Mesenchymal stem cell (in vitro differentiated cells and primary cell): ENCODE results near the gene KNOP1.

Experiments used
- DNase-seq: peaks from one replicate; pipeline ENCODE4 v3.0.0-alpha.2; 2013
- H2AFZ ChIP-seq: one replicate; pipeline ENCODE4 v1.6.1; 2013; ENCODE audit warnings: low read depth, mild to moderate bottlenecking, control low read depth, inconsistent platforms, low read length, moderate library complexity
- H2AK5ac ChIP-seq: 2 replicates; pipeline ENCODE4 v1.6.1; 2013; ENCODE audit warnings: low read length, moderate library complexity, mild to moderate bottlenecking, inconsistent platforms; ENCODE audit not compliant: severe bottlenecking
- H2BK120ac ChIP-seq: one replicate; pipeline ENCODE4 v1.6.1; 2013; ENCODE audit warnings: low read depth, mild to moderate bottlenecking, inconsistent platforms, low read length, moderate library complexity
- H2BK12ac ChIP-seq, 2 experiments: one replicate each; pipeline ENCODE4 v1.6.1; 2013; ENCODE audit warnings: inconsistent platforms in 2 of 2, low read length in 2 of 2, mild to moderate bottlenecking in 2 of 2, moderate library complexity in 2 of 2, control low read depth in 1 of 2
- H2BK15ac ChIP-seq: one replicate; pipeline ENCODE4 v1.6.1; 2013; ENCODE audit warnings: mild to moderate bottlenecking, low read depth, inconsistent platforms; ENCODE audit not compliant: poor library complexity, severe bottlenecking
- H2BK5ac ChIP-seq: 2 replicates; pipeline ENCODE4 v1.6.1; 2013; ENCODE audit warnings: low read depth, mild to moderate bottlenecking, low read length, control low read depth, inconsistent platforms; ENCODE audit not compliant: poor library complexity, severe bottlenecking
- H3K14ac ChIP-seq, 2 experiments: one replicate each; pipeline ENCODE4 v1.6.1; 2013; ENCODE audit warnings: inconsistent platforms in 2 of 2, low read length in 2 of 2, control low read depth in 1 of 2, mild to moderate bottlenecking in 1 of 2, moderate library complexity in 1 of 2
- H3K18ac ChIP-seq, 2 experiments: one replicate each; pipeline ENCODE4 v1.6.1; 2013; ENCODE audit warnings: inconsistent platforms in 2 of 2, low read length in 2 of 2, control low read depth in 1 of 2, low read depth in 1 of 2, mild to moderate bottlenecking in 1 of 2
- H3K23ac ChIP-seq, 2 experiments: one replicate each; pipeline ENCODE4 v1.6.1; 2013; ENCODE audit warnings: inconsistent platforms in 2 of 2, low read length in 2 of 2, mild to moderate bottlenecking in 2 of 2, moderate library complexity in 2 of 2, control low read depth in 1 of 2
- H3K27ac ChIP-seq: 2 replicates; pipeline ENCODE4 v1.5.1; 2013; ENCODE audit warnings: mild to moderate bottlenecking, moderate library complexity, low read length, control low read depth, inconsistent platforms; ENCODE audit not compliant: poor library complexity, severe bottlenecking
- H3K27me3 ChIP-seq, 2 experiments: 2 replicates each; pipeline versions ENCODE4 v1.6.1 to v1.7.0; 2013; ENCODE audit warnings: low read length in 2 of 2, mild to moderate bottlenecking in 2 of 2, moderate library complexity in 2 of 2, control low read depth in 1 of 2, inconsistent platforms in 1 of 2; ENCODE audit not compliant: control insufficient read depth in 1 of 2, insufficient read depth in 1 of 2
- H3K36me3 ChIP-seq, 2 experiments: 2 replicates each; pipeline versions ENCODE4 v1.6.1 to v1.7.0; 2013; ENCODE audit warnings: low read length in 2 of 2, control low read depth in 1 of 2, inconsistent platforms in 1 of 2, low read depth in 1 of 2, mild to moderate bottlenecking in 1 of 2; ENCODE audit not compliant: insufficient read depth in 2 of 2, control insufficient read depth in 1 of 2
- H3K4ac ChIP-seq, 2 experiments: one replicate each; pipeline ENCODE4 v1.6.1; 2013; ENCODE audit warnings: inconsistent platforms in 2 of 2, low read length in 2 of 2, mild to moderate bottlenecking in 2 of 2, moderate library complexity in 2 of 2, control low read depth in 1 of 2, low read depth in 1 of 2
- H3K4me1 ChIP-seq: 2 replicates; pipeline ENCODE4 v1.6.1; 2013; ENCODE audit warnings: low read depth, low read length, control low read depth; ENCODE audit not compliant: control insufficient read depth, insufficient read depth
- H3K4me2 ChIP-seq: 2 replicates; pipeline ENCODE4 v1.6.1; 2013; ENCODE audit warnings: low read length, mild to moderate bottlenecking, inconsistent platforms; ENCODE audit not compliant: poor library complexity, severe bottlenecking
- H3K4me3 ChIP-seq, 2 experiments: 2 replicates each; pipeline versions ENCODE4 v1.5.1 to v1.7.0; 2013; ENCODE audit warnings: low read length in 2 of 2, mild to moderate bottlenecking in 2 of 2, control low read depth in 1 of 2, low read depth in 1 of 2; ENCODE audit not compliant: insufficient read depth in 1 of 2
- H3K79me1 ChIP-seq: replicated peaks from 2 replicates; pipeline ENCODE4 v1.6.1; 2013; ENCODE audit warnings: mild to moderate bottlenecking, control low read depth, low read length, inconsistent platforms; ENCODE audit not compliant: poor library complexity, severe bottlenecking
- H3K9ac ChIP-seq: 2 replicates; pipeline ENCODE4 v1.7.0; 2013; ENCODE audit warnings: mild to moderate bottlenecking, low read length, moderate library complexity
- H3K9me3 ChIP-seq: 2 replicates; pipeline ENCODE4 v1.7.0; 2013; ENCODE audit warnings: mild to moderate bottlenecking, low read length; ENCODE audit not compliant: control insufficient read depth
- H4K8ac ChIP-seq: one replicate; pipeline ENCODE4 v1.6.1; 2013; ENCODE audit warnings: inconsistent platforms, mild to moderate bottlenecking, low read length, moderate library complexity
- H4K91ac ChIP-seq: one replicate; pipeline ENCODE4 v1.6.1; 2013; ENCODE audit warnings: mild to moderate bottlenecking, low read length, inconsistent platforms
- WGBS: methylation state at CpG from one replicate; pipeline ENCODE4 v1.1.7; 2013; ENCODE audit warnings: mixed read lengths; 5-methylcytosine and 5-hydroxymethylcytosine counted together

Gene KNOP1

DNA sequence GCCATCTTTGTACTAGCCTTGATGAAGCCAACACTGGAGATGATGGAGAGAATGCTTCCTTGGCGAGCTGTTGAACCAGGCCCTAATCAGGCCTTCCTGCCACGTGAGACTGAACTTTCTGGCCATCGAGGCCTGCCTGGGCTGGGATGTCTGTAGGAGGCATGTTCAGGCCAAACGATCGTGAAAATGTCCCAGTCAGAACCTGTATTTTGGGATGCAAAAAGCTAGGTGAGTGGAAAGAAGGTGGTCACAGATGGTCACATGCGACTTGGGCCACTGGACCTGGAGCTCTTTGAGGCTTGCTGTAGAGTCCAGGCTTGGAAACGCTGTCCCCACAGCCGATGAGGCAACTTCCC lies 12.9 kb downstream of the KNOP1 start:
- no peak overlapping the region for H3K4me3 ChIP-seq
- no peaks in the 10 kb centered on the region for H3K9me3 ChIP-seq
- H3K27ac ChIP-seq, result no peak overlapping the region
- WGBS, result 98% methylated on average over 8 of the region's 8 CpGs
- H2BK5ac ChIP-seq, result no peak overlapping the region
- H2AFZ ChIP-seq, result no peak overlapping the region
- no peak overlapping the region for H3K14ac ChIP-seq
- H4K91ac ChIP-seq, result peak overlapping the region; percentile 89
- H2BK15ac ChIP-seq, result no peak overlapping the region
- H3K18ac ChIP-seq, result peak overlapping the region; percentile 42 to 83
- H3K23ac ChIP-seq, result no peak overlapping the region
- H3K27me3 ChIP-seq, result no peaks in the 10 kb centered on the region
- H3K4me2 ChIP-seq, result no peak overlapping the region
- H3K9ac ChIP-seq, result peak overlapping the region; percentile 56
- H2AK5ac ChIP-seq, result no peak overlapping the region
- peak overlapping the region; percentile 89 for H4K8ac ChIP-seq
- H3K4me1 ChIP-seq, result peaks cover 16% of the 10 kb centered on the region
- peak overlapping the region; percentile 13 to 91 for H2BK12ac ChIP-seq
- peaks cover 64 to 71% of the 10 kb centered on the region in 2 experiments for H3K36me3 ChIP-seq
- peak overlapping the region; percentile 12 for H2BK120ac ChIP-seq
- peak overlapping the region; percentile 1 to 19 for H3K4ac ChIP-seq
- no peak for DNase-seq
- H3K79me1 ChIP-seq, result peaks cover 48% of the 10 kb centered on the region

DNA sequence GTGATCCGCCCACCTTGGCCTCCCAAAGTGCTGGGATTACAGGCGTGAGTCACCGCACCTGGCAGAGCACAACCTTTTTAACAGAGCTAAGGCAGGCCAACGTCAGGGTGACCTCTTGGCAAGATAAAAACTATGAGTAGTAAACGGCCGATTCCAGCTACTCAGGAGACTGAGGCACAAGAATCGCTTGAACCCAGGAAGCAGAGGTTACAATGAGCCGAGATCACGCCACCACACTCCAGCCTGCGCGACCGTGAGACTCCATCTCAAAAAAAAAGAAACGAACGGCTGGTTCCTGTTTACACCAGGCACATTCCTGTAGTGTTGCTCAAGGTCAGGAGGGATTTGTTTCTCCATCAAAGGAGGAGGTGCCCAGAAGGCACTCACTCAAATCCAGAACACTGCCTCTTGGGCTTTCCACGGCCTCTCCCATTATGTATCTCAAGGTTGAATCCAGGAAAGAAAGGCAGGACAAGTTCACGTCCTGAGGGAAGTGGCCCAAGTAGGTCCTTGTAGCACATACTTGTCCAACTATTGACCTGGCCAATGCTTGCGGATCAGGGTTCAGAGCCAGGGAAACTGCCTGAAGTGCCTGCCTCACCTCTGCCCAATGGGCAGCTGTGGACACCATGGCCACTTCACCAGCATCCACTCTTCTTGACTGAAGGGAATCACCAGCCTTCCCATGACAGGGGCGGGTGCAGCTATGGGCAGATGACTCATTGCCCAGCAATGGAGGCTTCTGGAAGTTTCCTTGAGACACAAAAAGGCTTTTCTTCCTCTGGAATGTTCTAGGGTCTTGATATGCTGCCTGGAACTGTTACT lies 13.5 kb downstream of the KNOP1 start:
- Histone ChIP-seq H3K27ac (no peak overlapping the region), H3K4me3 (no peak overlapping the region), H3K4ac (peak overlapping the region; percentile 19 to 82), H3K27me3 (no peaks in the 10 kb centered on the region), H3K9ac (peak overlapping the region; percentile 56), H2BK120ac (peak overlapping the region; percentile 86), H2AFZ (no peak overlapping the region), H3K23ac (peak overlapping the region in 1 of 2 experiments; percentile 51), H3K9me3 (no peaks in the 10 kb centered on the region), H2BK12ac (peak overlapping the region; percentile 91), H3K4me2 (no peak overlapping the region), H3K36me3 (peaks cover 61 to 66% of the 10 kb centered on the region in 2 experiments), H4K91ac (peak overlapping the region; percentile 97), H3K79me1 (peaks cover 42% of the 10 kb centered on the region), H2BK15ac (no peak overlapping the region), H2AK5ac (no peak overlapping the region), H4K8ac (peak overlapping the region; percentile 89), H2BK5ac (no peak overlapping the region), H3K14ac (peak overlapping the region in 1 of 2 experiments; percentile 58), H3K4me1 (peaks cover 19% of the 10 kb centered on the region), H3K18ac (peak overlapping the region; percentile 83 to 94)
- 24% methylated on average over 18 of the region's 18 CpGs for WGBS
- peak; percentile 94 for DNase-seq

DNA sequence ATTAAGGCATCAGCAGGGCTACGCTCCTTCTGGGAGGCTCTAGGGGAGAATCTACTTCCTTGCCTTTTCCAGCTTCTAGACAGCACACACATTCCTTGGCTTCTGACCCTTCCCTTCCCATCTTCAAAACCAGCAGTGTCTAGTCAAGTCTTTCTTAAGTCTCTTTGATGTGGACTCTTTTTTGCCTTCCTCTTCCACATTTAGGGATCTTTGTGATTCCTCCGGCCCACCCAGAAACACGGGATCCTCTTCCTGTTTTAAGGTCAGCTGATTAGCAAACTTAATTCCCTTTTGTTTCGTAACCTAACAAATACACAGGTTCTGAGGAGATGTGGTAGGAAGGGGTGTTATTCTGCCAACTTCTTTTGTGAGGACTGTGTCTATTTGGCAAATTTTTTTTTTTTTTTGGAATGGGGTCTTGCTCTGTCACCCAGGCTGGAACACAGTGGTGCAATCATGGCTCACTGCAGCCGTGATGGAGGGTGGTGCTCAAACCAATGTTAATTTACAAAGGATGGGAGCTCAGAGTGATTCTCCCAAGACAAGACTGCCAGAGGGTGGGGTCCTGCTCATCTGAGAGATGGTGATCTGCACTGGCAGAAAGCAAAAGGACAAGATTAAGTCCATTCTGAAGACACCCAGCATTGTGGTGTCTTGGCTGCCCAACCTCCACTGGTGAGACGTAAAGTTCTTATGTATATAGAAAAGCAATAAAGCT lies 14.7 kb downstream of the KNOP1 start:
- Histone ChIP-seq H3K4me1 (peaks cover 25% of the 10 kb centered on the region), H4K8ac (no peak overlapping the region), H2BK5ac (no peak overlapping the region), H3K4ac (peak overlapping the region in 1 of 2 experiments; percentile 3), H3K9me3 (no peaks in the 10 kb centered on the region), H3K4me2 (no peak overlapping the region), H3K27ac (no peak overlapping the region), H3K18ac (peak overlapping the region; percentile 80 to 84), H2AFZ (no peak overlapping the region), H2AK5ac (no peak overlapping the region), H3K9ac (peak overlapping the region; percentile 56), H3K4me3 (no peak overlapping the region), H3K23ac (peak overlapping the region in 1 of 2 experiments; percentile 27), H3K27me3 (no peaks in the 10 kb centered on the region), H3K14ac (no peak overlapping the region), H2BK120ac (peak overlapping the region; percentile 86), H3K36me3 (peaks cover 54 to 55% of the 10 kb centered on the region in 2 experiments), H2BK15ac (peak overlapping the region; percentile 6), H2BK12ac (peak overlapping the region; percentile 54 to 59), H3K79me1 (peaks cover 36% of the 10 kb centered on the region), H4K91ac (peak overlapping the region; percentile 23)
- peak; percentile 48 for DNase-seq
- 91% methylated on average over 5 of the region's 6 CpGs for WGBS

GRCh38 chr16:19701091-19701490 lies 16.9 kb downstream of the KNOP1 start:
- no peak overlapping the region for H4K91ac ChIP-seq
- no peak overlapping the region for H3K14ac ChIP-seq
- no peak overlapping the region for H2AK5ac ChIP-seq
- peaks cover 49% of the 10 kb centered on the region in 2 experiments for H3K36me3 ChIP-seq
- H3K4me1 ChIP-seq, result peaks cover 26% of the 10 kb centered on the region
- peak overlapping the region; percentile 62 for H3K27ac ChIP-seq
- no peak overlapping the region for H2BK15ac ChIP-seq
- 98% methylated on average over 3 of the region's 3 CpGs for WGBS
- peaks cover 31% of the 10 kb centered on the region for H3K79me1 ChIP-seq
- no peak overlapping the region for H2BK120ac ChIP-seq
- peak overlapping the region; percentile 53 for H3K9ac ChIP-seq
- no peak overlapping the region for H2BK12ac ChIP-seq
- H2BK5ac ChIP-seq, result no peak overlapping the region
- no peak overlapping the region for H3K4me3 ChIP-seq
- no peak overlapping the region for H2AFZ ChIP-seq
- H3K18ac ChIP-seq, result no peak overlapping the region
- no peak overlapping the region for H4K8ac ChIP-seq
- no peak overlapping the region for H3K4ac ChIP-seq
- H3K23ac ChIP-seq, result no peak overlapping the region
- H3K27me3 ChIP-seq, result no peaks in the 10 kb centered on the region
- DNase-seq, result no peak
- H3K4me2 ChIP-seq, result no peak overlapping the region
- no peaks in the 10 kb centered on the region for H3K9me3 ChIP-seq
